ENCODE results near the gene ADCK1. TPM values are rescaled to one million over a fixed set of nuclear protein-coding genes. Genes with fewer than 3 reads are reported as not detected.

ADCK1 gene
- total and polyA plus RNA-seq, 5 experiments from 2014 or later: 5.2 to 7.3 (median 7.0) TPM

DNA sequence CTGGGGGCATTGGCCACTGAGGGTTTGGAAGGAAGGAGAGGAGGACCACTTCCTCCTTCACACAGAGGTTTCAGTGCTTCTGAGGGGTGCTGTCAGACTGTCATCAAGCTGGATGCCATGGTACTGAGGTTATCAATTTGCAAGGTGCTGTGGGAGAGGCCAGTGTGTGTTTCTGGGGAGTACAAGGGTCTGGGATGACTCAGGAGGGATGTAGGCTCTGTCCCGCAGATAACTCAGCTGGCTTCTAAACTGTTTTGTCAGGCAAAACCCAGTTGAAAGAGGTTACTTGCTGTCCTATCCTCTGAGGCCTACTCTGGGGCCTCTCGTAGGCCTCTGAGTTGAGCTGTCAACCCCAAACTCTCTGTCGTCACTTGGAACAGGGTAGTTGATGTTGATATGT is 22.8 kb downstream of the ADCK1 start:
- DNase-seq (no peak), ATAC-seq (no peak)
- no peaks in the 10 kb centered on the region for H3K9me3 Mint-ChIP-seq
- no peak overlapping the region for H3K27ac Mint-ChIP-seq
- peaks cover 6 to 75% (median 38%) of the 10 kb centered on the region in 3 donors for H3K36me3 Mint-ChIP-seq
- H3K4me3 Mint-ChIP-seq: no peak overlapping the region
- peaks cover 0 to 3% (median 0%) of the 10 kb centered on the region in 4 donors for H3K4me1 Mint-ChIP-seq
- no peaks in the 10 kb centered on the region for H3K27me3 Mint-ChIP-seq
- POLR2A ChIA-PET: no interaction called here

DNA sequence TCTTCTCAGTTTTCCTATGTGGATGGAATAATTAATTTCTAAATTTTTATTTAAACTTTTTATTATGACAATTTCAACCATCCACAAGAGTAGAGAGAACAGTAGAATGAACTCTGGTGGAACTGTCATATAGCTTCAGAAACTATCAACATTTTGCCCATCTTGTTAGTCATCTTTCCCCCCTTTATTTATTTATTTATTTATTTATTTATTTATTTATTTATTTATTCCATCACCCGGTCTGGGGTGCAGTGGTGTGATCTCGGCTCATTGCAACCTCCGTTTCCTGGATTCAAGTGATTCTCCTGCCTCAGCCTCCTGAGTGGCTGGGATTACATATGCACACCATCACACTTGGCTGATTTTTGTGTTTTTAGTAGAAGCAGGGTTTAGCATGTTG is 23.5 kb downstream of the ADCK1 start:
- POLR2A ChIA-PET: no interaction called here
- H3K9me3 Mint-ChIP-seq: no peaks in the 10 kb centered on the region
- no peak overlapping the region for H3K27ac Mint-ChIP-seq
- H3K27me3 Mint-ChIP-seq: no peaks in the 10 kb centered on the region
- DNase-seq (no peak), ATAC-seq (no peak)
- peaks cover 6 to 75% (median 38%) of the 10 kb centered on the region in 3 donors for H3K36me3 Mint-ChIP-seq
- H3K4me3 Mint-ChIP-seq: no peak overlapping the region
- peaks cover 0 to 3% (median 0%) of the 10 kb centered on the region in 4 donors for H3K4me1 Mint-ChIP-seq

DNA sequence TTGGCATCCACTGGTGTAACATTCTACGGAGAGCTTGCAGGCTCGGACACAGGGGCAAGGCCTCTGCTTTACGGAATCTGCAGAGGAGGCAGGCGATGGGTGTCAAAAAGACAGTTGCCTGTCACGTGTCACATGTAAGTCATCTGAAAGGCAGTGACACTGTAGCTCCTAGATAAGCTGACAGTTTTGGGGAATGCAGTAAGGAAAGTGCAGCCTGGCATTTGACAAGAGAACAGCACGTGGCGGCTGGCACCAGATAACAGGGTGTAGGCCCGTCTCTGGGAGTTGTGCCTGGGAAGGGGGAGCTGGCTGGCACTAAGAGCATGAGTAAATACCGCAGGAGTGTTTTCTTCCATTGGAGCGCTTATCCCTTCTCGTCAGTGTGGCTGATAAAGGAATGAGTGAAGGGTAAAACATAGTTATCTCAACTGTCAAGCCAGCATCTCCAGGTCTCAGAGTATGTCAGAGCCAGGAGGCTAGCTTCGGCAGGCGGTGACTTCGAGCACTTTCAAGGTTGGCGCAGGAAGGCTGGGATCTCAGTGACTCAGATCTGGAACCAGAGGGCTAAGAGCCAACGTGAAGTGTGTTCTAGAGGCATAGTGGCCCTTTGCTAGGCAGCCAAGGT is 26.1 kb downstream of the ADCK1 start:
- no peak for DNase-seq
- Mint-ChIP-seq H3K4me3 (no peak overlapping the region), H3K36me3 (peaks cover 11 to 80% (median 39%) of the 10 kb centered on the region in 3 donors), H3K4me1 (peaks cover 0 to 3% (median 0%) of the 10 kb centered on the region in 4 donors), H3K9me3 (no peaks in the 10 kb centered on the region), H3K27ac (no peak overlapping the region), H3K27me3 (no peaks in the 10 kb centered on the region)
- no peak for ATAC-seq
- POLR2A ChIA-PET: no interaction called here

DNA sequence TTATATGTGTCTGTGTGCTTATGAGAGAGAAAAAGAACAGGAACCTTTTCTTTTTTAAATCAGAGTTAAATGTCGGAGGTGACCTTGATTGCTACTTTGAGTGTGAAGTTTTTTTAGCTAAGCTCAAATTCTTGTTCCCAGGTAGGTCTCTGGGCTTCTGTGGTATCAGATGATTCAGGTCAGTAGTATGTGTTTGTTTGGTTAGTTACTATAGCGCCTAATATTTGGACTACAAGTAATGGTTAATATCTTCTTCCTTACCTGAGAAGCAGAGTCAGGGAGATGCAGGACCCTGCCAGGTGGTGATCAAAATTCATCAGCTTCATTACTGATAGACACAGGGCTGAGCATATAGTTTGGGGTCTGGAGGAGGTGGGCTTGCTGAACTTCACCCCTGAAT is 30.8 kb downstream of the ADCK1 start:
- peaks cover 5 to 73% (median 36%) of the 10 kb centered on the region in 3 donors for H3K36me3 Mint-ChIP-seq
- POLR2A ChIA-PET: no interaction called here
- no peak for ATAC-seq

DNA sequence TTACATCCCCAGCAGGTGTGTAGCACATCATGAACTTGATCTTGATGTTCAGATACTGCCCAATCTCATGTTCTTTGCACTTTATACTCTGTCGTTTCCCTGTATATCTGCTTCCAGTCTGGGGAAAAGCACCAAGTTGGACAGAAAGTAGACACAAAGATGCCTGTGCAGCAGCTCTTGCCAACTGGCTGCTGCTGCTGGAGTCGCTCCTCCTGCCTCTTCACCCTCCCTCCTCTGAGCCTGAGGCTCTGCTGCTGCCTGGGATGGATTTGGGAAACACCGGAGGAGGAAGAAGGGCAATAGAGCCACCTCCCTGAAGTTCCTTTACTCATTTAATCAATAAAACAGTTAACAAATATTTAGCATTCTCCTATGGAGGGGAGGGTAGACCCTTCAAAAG is 32.4 kb downstream of the ADCK1 start:
- H3K9me3 Mint-ChIP-seq: no peaks in the 10 kb centered on the region
- DNase-seq (no peak), ATAC-seq (no peak)
- H3K36me3 Mint-ChIP-seq: peaks cover 5 to 76% (median 39%) of the 10 kb centered on the region in 3 donors
- H3K27me3 Mint-ChIP-seq: no peaks in the 10 kb centered on the region
- POLR2A ChIA-PET: no interaction called here
- peak overlapping the region in 1 of 10 donors; percentile 65 for H3K27ac Mint-ChIP-seq
- H3K4me3 Mint-ChIP-seq: no peak overlapping the region
- H3K4me1 Mint-ChIP-seq: peaks cover 0 to 2% (median 0%) of the 10 kb centered on the region in 4 donors

More for the DNA sequence above, 30.8 kb downstream of the ADCK1 start:
- H3K27ac Mint-ChIP-seq: no peak overlapping the region
- DNase-seq: no peak
- H3K4me1 Mint-ChIP-seq: peaks cover 0 to 2% (median 0%) of the 10 kb centered on the region in 4 donors
- H3K4me3 Mint-ChIP-seq: no peak overlapping the region
- no peaks in the 10 kb centered on the region for H3K9me3 Mint-ChIP-seq
- H3K27me3 Mint-ChIP-seq: no peaks in the 10 kb centered on the region

DNA sequence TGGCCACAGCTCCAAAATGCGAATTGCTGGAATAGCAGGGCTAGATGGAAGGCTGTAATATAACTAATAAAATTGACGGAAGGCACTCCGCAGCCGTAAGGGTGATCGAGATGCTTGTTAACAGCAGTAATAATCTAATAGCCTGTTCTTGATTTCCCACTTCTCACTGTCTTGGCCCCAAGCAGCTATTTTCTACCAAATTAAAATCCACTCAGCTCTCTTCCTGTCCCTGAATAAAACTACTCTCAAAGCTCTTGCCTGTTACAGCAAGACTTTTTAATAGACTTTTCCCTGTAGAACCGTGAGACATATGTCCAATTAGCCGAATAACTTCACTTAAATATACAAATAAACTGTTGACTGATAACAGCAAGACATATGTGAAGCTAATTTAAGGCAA is 38.0 kb downstream of the ADCK1 start:
- Mint-ChIP-seq H3K4me3 (no peak overlapping the region), H3K36me3 (peaks cover 0 to 45% (median 25%) of the 10 kb centered on the region in 3 donors), H3K27me3 (no peaks in the 10 kb centered on the region), H3K4me1 (peaks cover 2 to 12% (median 5%) of the 10 kb centered on the region in 4 donors), H3K27ac (peak overlapping the region in 1 of 10 donors; percentile 87), H3K9me3 (no peaks in the 10 kb centered on the region)
- no peak for ATAC-seq
- POLR2A ChIA-PET: no interaction called here
- DNase-seq: no peak

DNA sequence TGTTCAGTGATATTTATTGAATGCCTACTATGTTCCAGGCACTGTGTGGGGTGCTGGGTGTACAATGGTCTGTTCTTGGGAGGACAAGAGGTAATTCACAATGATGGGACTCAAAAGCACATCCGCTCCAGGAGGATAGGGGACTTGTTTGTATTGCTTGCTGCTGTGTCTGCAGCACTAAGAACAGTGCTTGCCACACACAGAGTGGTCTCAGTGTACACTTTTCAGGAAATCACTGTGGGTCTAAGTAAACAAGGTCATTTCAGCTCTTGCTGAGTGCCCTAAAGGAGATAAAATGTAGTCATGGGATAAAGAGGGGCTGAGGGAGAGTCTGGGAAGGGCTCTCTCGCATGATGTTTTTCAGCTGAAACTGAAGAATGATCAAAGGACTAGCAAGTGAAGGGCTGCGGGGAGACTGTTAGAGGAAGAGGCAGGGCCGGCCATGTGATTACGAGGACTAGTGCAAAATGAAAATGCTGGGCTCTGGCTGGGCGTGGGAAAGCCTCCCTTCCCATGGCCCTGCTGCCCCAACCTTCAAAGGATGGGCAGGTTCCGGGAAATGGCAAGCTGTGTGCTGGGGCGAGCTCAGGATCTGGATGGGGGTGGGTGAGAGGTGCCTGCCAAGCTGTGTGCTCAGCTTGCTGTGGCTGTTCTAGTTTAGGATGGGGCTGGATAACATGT is 39.1 kb downstream of the ADCK1 start:
- Mint-ChIP-seq H3K27me3 (no peaks in the 10 kb centered on the region), H3K9me3 (no peaks in the 10 kb centered on the region), H3K4me3 (peak overlapping the region in 2 of 10 donors; percentile 37 to 74), H3K36me3 (peaks cover 0 to 40% (median 24%) of the 10 kb centered on the region in 3 donors), H3K4me1 (peaks cover 0 to 12% (median 5%) of the 10 kb centered on the region in 4 donors), H3K27ac (peak overlapping the region in 4 of 10 donors; percentile 9 to 87 (median 12))
- DNase-seq: no peak
- POLR2A ChIA-PET: no interaction called here
- ATAC-seq: no peak

DNA sequence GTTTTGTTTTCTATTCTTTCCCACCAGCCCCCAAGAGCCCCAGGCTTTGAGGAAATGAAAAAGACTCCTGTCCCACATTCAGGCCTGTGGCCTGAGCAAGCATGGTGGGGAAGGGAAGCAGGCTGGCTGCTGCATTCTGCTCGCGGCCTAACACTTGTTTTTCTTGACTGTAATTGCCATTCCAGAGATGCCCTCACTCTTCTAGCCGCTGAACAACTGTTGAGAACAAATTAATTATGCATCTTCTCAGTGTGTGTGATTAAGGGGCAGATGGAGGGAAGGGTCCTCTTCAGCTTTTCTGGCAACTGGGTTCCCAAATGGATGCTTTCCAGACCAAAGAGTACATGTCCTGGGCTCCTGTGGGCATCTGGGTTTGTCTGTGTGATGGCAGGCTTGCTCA is 43.3 kb downstream of the ADCK1 start:
- no peak overlapping the region for H3K27ac Mint-ChIP-seq
- H3K9me3 Mint-ChIP-seq: no peaks in the 10 kb centered on the region
- no peak overlapping the region for H3K4me3 Mint-ChIP-seq
- DNase-seq (no peak), ATAC-seq (no peak)
- POLR2A ChIA-PET: no interaction called here
- H3K36me3 Mint-ChIP-seq: peaks cover 0 to 12% (median 0%) of the 10 kb centered on the region in 3 donors
- H3K4me1 Mint-ChIP-seq: peaks cover 4 to 12% (median 9%) of the 10 kb centered on the region in 4 donors
- H3K27me3 Mint-ChIP-seq: no peaks in the 10 kb centered on the region

DNA sequence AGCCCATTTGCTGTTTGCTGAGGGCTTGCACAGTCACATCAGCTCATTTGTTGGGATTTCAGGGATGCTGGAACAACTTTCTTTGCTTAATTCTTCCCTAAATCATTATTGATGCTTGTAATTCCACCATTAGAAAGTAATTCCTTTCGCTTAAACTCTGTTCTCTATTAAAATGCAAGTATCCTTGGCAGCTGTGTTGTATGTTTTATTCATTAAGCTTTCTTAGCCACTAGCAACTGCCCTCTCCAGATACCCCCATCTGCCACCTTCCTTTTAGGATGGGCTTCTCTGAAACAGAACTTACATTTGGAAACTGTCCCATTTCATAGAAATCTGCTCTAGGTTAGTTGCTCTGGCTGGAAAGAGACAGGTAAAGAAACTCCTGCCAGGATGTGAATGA is 43.7 kb downstream of the ADCK1 start:
- H3K4me3 Mint-ChIP-seq: no peak overlapping the region
- H3K27ac Mint-ChIP-seq: peak overlapping the region in 1 of 10 donors; percentile 57
- no peak for ATAC-seq

DNA sequence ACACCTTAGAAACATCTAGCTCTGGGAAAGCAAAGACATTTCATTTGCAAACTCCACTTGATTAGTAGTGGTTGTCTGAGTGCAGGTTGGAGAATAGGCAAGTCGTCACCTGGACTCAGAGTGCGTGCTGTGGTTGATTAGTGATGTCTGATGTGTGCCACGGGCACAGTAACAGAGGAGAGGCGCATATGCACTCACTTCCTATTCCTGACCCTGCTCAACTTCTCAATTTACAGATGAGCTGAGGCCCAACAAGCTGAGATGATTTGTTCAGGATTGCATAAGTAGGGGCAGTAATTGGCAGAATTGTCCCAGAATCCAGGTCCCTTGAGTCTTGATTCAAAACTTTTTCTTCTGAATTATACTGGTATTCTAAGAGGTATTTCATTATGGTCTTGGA is 44.9 kb downstream of the ADCK1 start:
- H3K9me3 Mint-ChIP-seq: no peaks in the 10 kb centered on the region
- H3K4me3 Mint-ChIP-seq: no peak overlapping the region
- no peak for DNase-seq
- peak overlapping the region in 3 of 10 donors; percentile 7 to 75 (median 67) for H3K27ac Mint-ChIP-seq
- POLR2A ChIA-PET: no interaction called here
- H3K36me3 Mint-ChIP-seq: peaks cover 0 to 8% (median 3%) of the 10 kb centered on the region in 3 donors
- peaks cover 0 to 12% (median 0%) of the 10 kb centered on the region in 4 donors for H3K4me1 Mint-ChIP-seq
- no peak for ATAC-seq
- H3K27me3 Mint-ChIP-seq: no peaks in the 10 kb centered on the region

More for the DNA sequence above, 43.7 kb downstream of the ADCK1 start:
- Mint-ChIP-seq H3K36me3 (peaks cover 0 to 10% (median 0%) of the 10 kb centered on the region in 3 donors), H3K9me3 (no peaks in the 10 kb centered on the region), H3K27me3 (no peaks in the 10 kb centered on the region), H3K4me1 (peaks cover 4 to 12% (median 7%) of the 10 kb centered on the region in 4 donors)
- POLR2A ChIA-PET: no interaction called here
- DNase-seq: no peak

DNA sequence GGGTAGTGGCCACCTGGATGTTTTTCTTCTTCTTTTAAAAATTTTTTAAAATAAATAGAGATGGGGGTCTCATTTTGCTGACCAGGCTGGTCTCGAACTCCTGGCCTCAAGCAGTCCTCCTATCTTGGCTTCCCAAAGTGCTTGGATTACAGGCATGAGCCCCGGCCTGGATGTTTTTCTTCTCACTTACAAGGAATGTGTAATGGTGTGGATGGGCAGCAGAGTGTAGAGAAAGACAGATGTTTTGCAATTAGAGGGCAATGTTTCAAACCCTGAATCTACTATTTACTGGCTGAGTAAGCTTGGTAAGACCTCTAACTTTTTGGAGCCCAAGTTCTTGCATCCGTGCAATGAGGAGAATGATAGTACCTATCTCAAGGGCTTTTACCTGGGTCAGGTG is 48.1 kb downstream of the ADCK1 start:
- Mint-ChIP-seq H3K9me3 (peaks cover 0 to 10% (median 3%) of the 10 kb centered on the region in 9 donors), H3K4me1 (peaks cover 0 to 13% (median 0%) of the 10 kb centered on the region in 4 donors)
- ATAC-seq: no peak

DNA sequence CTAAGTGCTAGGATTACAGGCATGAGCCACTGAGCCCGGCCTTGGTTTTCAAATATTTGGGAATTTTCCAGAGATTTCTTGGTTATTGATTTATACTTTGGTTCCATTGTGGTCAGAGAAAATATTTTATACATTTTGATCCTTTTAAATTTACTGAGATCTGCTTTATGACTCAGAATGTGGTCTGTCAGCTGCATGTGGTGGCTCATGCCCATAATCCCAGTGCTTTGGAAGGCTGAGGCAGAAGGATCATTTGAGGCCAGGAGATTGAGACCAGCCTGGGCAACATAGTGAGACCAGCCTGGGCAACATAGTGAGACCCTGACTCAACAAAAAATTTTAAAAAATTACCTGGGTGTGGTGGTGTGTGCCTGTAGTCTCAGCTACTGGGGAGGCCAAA is 49.8 kb downstream of the ADCK1 start:
- Mint-ChIP-seq H3K27me3 (no peaks in the 10 kb centered on the region), H3K27ac (no peak overlapping the region), H3K4me3 (no peak overlapping the region), H3K4me1 (peaks cover 0 to 12% (median 0%) of the 10 kb centered on the region in 4 donors), H3K9me3 (peaks cover 0 to 13% (median 6%) of the 10 kb centered on the region in 9 donors), H3K36me3 (peaks cover 12 to 32% (median 29%) of the 10 kb centered on the region in 3 donors)
- ATAC-seq: no peak
- POLR2A ChIA-PET: no interaction called here
- no peak for DNase-seq

More for the DNA sequence above, 48.1 kb downstream of the ADCK1 start:
- POLR2A ChIA-PET: no interaction called here
- no peak overlapping the region for H3K4me3 Mint-ChIP-seq
- H3K27ac Mint-ChIP-seq: peak overlapping the region in 2 of 10 donors; percentile 6 to 13
- no peak for DNase-seq
- no peaks in the 10 kb centered on the region for H3K27me3 Mint-ChIP-seq
- H3K36me3 Mint-ChIP-seq: peaks cover 7 to 19% (median 17%) of the 10 kb centered on the region in 3 donors

DNA sequence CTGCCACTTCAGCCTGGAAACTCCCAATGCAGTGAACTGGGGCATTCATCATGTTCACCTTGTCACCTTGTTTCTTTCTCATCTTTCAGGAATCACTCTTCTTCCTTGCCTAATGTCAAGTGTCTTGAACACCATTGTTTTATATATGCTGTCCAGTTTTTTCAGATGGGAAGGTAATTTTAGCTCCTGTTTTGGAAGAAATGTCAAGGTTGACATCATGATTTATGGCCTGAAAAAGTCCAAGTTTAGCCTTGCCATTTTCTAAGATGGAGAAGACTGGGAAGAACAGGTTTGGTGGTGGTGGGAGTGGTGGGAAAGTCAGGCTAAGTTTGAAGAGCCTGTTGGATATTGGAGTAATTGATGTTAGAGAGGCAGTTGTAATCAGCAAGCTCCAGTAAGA is 54.0 kb downstream of the ADCK1 start:
- Mint-ChIP-seq H3K36me3 (peaks cover 19 to 35% (median 29%) of the 10 kb centered on the region in 3 donors), H3K9me3 (peaks cover 0 to 13% (median 6%) of the 10 kb centered on the region in 9 donors), H3K27me3 (no peaks in the 10 kb centered on the region), H3K27ac (no peak overlapping the region), H3K4me1 (peaks cover 0 to 7% (median 0%) of the 10 kb centered on the region in 4 donors), H3K4me3 (no peak overlapping the region)
- POLR2A ChIA-PET: no interaction called here
- no peak for ATAC-seq
- no peak for DNase-seq
